ENCODE measurements around the gene TRIO.

The TRIO gene

GRCh38 chr5:14341571-14342230, 198.6 kb downstream of the TRIO start:
- DNase-seq: no peak

GRCh38 chr5:14342306-14342705, 199.2 kb downstream of the TRIO start:
- DNase-seq: no peak

- DNase-seq: no peak
Observed at GRCh38 chr5:14343376-14343775, 200.2 kb downstream of the TRIO start.

GRCh38 chr5:14347522-14347921, 204.4 kb downstream of the TRIO start:
- no peak for DNase-seq

GRCh38 chr5:14348142-14348541, 205.0 kb downstream of the TRIO start:
- no peak for DNase-seq

GRCh38 chr5:14349029-14349428, 205.9 kb downstream of the TRIO start:
- DNase-seq: no peak

- DNase-seq: no peak
Observed at GRCh38 chr5:14351086-14351661, 208.0 kb downstream of the TRIO start.

GRCh38 chr5:14351845-14352712, 208.9 kb downstream of the TRIO start:
- DNase-seq: peak; percentile 32

GRCh38 chr5:14353726-14354474, 210.8 kb downstream of the TRIO start:
- DNase-seq: no peak

GRCh38 chr5:14355391-14355790, 212.2 kb downstream of the TRIO start:
- no peak for DNase-seq

GRCh38 chr5:14356305-14356704, 213.2 kb downstream of the TRIO start:
- no peak for DNase-seq

- no peak for DNase-seq
Observed at GRCh38 chr5:14357441-14357840, 214.3 kb downstream of the TRIO start.

GRCh38 chr5:14357851-14358250, 214.7 kb downstream of the TRIO start:
- DNase-seq: no peak

- no peak for DNase-seq
Observed at GRCh38 chr5:14358536-14358935, 215.4 kb downstream of the TRIO start.

GRCh38 chr5:14359069-14360043, 216.2 kb downstream of the TRIO start:
- no peak for DNase-seq

- DNase-seq: no peak
Observed at GRCh38 chr5:14362491-14362890, 219.3 kb downstream of the TRIO start.

GRCh38 chr5:14364096-14364495, 221.0 kb downstream of the TRIO start:
- no peak for DNase-seq

- DNase-seq: no peak
Observed at GRCh38 chr5:14364576-14365472, 221.7 kb downstream of the TRIO start.

GRCh38 chr5:14365831-14366430, 222.8 kb downstream of the TRIO start:
- DNase-seq: no peak

GRCh38 chr5:14366763-14367162, 223.6 kb downstream of the TRIO start:
- DNase-seq: no peak

- DNase-seq: no peak
Observed at GRCh38 chr5:14367364-14367763, 224.2 kb downstream of the TRIO start.

Measured in stimulated activated naive CD4-positive, alpha-beta T cell treated with Interleukin-2 at 50 U/mL for 16 hours (primary cell).